Sigmoid colon (tissue), 4 donors: ENCODE results near the gene SEMA3B.

ENCODE experiments used
- EP300 ChIP-seq, 4 donors: sonication (generic); formaldehyde crosslinking; IDR thresholded peaks; one replicate each; pipeline ENCODE4 v1.6.1; 2017; ENCODE audit warnings: antibody characterized with exemption in 4 of 4
- POLR2A ChIP-seq, 2 donors: fragments of 450-650 bp; IDR thresholded peaks; one replicate each; pipeline ENCODE4 v1.6.1; 2016; ENCODE audit warnings: antibody characterized with exemption in 2 of 2, mild to moderate bottlenecking in 2 of 2, moderate library complexity in 2 of 2
- TF ChIP-seq, protein P1 (sequence below), 4 experiments: fragments of 450-650 bp in 3 of 4; fragments of 200-600 bp in 1 of 4; IDR thresholded peaks; one replicate each; pipeline ENCODE4 v1.5.1; 2016 to 2019; ENCODE audit warnings: antibody characterized with exemption in 4 of 4, mild to moderate bottlenecking in 3 of 4, moderate library complexity in 2 of 4

DNA sequence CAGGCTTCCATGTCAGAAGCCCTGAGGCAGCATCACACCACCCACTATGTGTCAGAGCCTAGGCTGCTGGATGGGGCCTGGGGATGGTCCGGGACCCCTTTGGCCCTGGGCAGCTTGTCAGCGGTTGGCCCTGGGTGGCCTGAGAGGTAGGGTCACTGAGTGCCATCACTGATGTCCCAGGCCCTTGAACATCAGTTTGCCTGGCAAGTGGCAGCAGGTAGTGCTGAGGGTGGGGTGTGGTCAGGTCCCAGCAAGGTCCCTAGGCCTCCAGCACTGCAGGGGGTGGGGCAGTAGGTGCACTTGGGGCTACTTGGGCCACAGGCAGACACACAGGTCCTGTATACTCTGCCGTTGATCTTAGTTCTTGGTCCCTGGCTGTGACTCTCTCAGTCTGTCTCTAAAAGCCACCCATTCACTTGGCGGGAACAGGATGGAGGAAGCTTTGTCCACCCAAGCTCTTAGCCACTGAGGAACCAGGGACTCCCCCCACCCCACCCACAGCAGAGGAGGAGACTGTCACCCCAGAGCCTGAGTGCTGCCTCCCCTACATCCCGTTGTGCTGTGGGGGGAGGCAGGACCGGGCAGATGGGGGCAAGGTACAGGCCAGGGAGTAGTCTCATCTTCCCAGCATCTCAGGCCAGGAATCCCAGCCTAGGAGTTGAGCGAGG, 27.1 kb upstream of the SEMA3B start:
- TF ChIP-seq, protein P1, sequence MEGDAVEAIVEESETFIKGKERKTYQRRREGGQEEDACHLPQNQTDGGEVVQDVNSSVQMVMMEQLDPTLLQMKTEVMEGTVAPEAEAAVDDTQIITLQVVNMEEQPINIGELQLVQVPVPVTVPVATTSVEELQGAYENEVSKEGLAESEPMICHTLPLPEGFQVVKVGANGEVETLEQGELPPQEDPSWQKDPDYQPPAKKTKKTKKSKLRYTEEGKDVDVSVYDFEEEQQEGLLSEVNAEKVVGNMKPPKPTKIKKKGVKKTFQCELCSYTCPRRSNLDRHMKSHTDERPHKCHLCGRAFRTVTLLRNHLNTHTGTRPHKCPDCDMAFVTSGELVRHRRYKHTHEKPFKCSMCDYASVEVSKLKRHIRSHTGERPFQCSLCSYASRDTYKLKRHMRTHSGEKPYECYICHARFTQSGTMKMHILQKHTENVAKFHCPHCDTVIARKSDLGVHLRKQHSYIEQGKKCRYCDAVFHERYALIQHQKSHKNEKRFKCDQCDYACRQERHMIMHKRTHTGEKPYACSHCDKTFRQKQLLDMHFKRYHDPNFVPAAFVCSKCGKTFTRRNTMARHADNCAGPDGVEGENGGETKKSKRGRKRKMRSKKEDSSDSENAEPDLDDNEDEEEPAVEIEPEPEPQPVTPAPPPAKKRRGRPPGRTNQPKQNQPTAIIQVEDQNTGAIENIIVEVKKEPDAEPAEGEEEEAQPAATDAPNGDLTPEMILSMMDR (IDR thresholded peaks at IDR 0.05): no peak
- TF ChIP-seq POLR2A (IDR thresholded peaks at IDR 0.05): no peak
- TF ChIP-seq EP300 (IDR thresholded peaks at IDR 0.05): no peak
